NOMO-1 treated with dmso at 0.1 percent for 144 hours (cell line): ENCODE measurements around the gene KLHL15.

Source experiments
- DNase-seq: peaks from one replicate; lab custom pipeline; 2025; ENCODE audit not compliant: unreplicated experiment; lab: John Stamatoyannopoulos, UW

The KLHL15 gene

GRCh38 chrX:23952984-23953907, 73.7 kb downstream of the KLHL15 start:
- DNase-seq: peak; percentile 47

GRCh38 chrX:23952391-23952790, 74.6 kb downstream of the KLHL15 start:
- no peak for DNase-seq

GRCh38 chrX:23945206-23945605, 81.8 kb downstream of the KLHL15 start:
- DNase-seq: no peak

- DNase-seq: no peak
These were observed 82.8 kb downstream of the KLHL15 start for GRCh38 chrX:23944234-23944633.

GRCh38 chrX:23939203-23939602, 87.8 kb downstream of the KLHL15 start:
- DNase-seq: no peak

GRCh38 chrX:23938690-23939089, 88.3 kb downstream of the KLHL15 start:
- no peak for DNase-seq

- no peak for DNase-seq
These were observed 89.9 kb downstream of the KLHL15 start for GRCh38 chrX:23937100-23937499.

GRCh38 chrX:23936180-23936579, 90.8 kb downstream of the KLHL15 start:
- no peak for DNase-seq

- no peak for DNase-seq
These were observed 91.9 kb downstream of the KLHL15 start for GRCh38 chrX:23935106-23935505.
